Naive thymus-derived CD4-positive, alpha-beta T cell (primary cell): ENCODE data around the gene PPY. TPM values are rescaled to one million over a fixed set of nuclear protein-coding genes. Genes with fewer than 3 reads are reported as not detected.

ENCODE experiments used
- ATAC-seq: fragments of 150-1000 bp; cut with Tn5 transposase; 2 replicates; pipeline ENCODE4 v1.10.0; 2021; ENCODE audit warnings: mild to moderate bottlenecking, moderate library complexity
- CTCF ChIA-PET: fragments of 350-600 bp; sonication (Branson Sonifier 250); formaldehyde crosslinking; loops from one replicate; lab custom pipeline; 2021; ENCODE audit warnings: antibody characterized with exemption; lab: Charles Lee
- POLR2A ChIA-PET: fragments of 350-600 bp; sonication (Branson Sonifier 250); formaldehyde crosslinking; loops from one replicate; lab custom pipeline; 2021; ENCODE audit warnings: antibody characterized with exemption, inconsistent platforms; lab: Charles Lee
- DNase-seq, 9 donors: peaks; one replicate each; pipeline versions ENCODE4 v3.0.0 to v3.0.0-alpha.2; 2020 to 2022; ENCODE audit warnings: mixed read lengths in 1 of 9
- H3K27ac ChIP-seq: one replicate; pipeline ENCODE4 v1.7.0; 2013; ENCODE audit warnings: mild to moderate bottlenecking, low read depth, low read length, moderate library complexity
- H3K27me3 ChIP-seq, 2 donors: one replicate each; pipeline ENCODE4 v1.7.0; 2013; ENCODE audit warnings: low read length in 2 of 2, mild to moderate bottlenecking in 2 of 2, moderate library complexity in 2 of 2; ENCODE audit not compliant: control insufficient read depth in 2 of 2, insufficient read depth in 2 of 2
- H3K36me3 ChIP-seq, 3 experiments: 1 replicate in 2 of 3; 2 replicates in 1 of 3; pipeline ENCODE4 v1.7.0; 2013; ENCODE audit warnings: low read length in 3 of 3, mild to moderate bottlenecking in 3 of 3, moderate library complexity in 1 of 3; ENCODE audit not compliant: insufficient read depth in 3 of 3, control insufficient read depth in 2 of 3
- H3K4me1 ChIP-seq, 2 donors: one replicate each; pipeline ENCODE4 v1.7.0; 2013; ENCODE audit warnings: low read length in 2 of 2, mild to moderate bottlenecking in 2 of 2, moderate library complexity in 1 of 2; ENCODE audit not compliant: control insufficient read depth in 2 of 2, insufficient read depth in 2 of 2
- H3K4me3 ChIP-seq: 2 replicates; pipeline ENCODE4 v1.7.0; 2013; ENCODE audit warnings: mild to moderate bottlenecking, low read length
- H3K9me3 ChIP-seq, 3 experiments: 1 replicate in 2 of 3; 2 replicates in 1 of 3; pipeline ENCODE4 v1.7.0; 2013; ENCODE audit warnings: low read length in 3 of 3; ENCODE audit not compliant: control insufficient read depth in 2 of 3
- H3K27ac Mint-ChIP-seq, 9 donors: one replicate each; pipeline ENCODE4 v1.8.0; 2020 to 2022; ENCODE audit warnings: mixed read lengths in 9 of 9, mild to moderate bottlenecking in 8 of 9, moderate library complexity in 5 of 9, inconsistent platforms in 2 of 9
- H3K27me3 Mint-ChIP-seq, 5 donors: one replicate each; pipeline ENCODE4 v1.8.0; 2021 to 2022; ENCODE audit warnings: mixed read lengths in 5 of 5, mild to moderate bottlenecking in 1 of 5
- H3K36me3 Mint-ChIP-seq, 5 donors: one replicate each; pipeline ENCODE4 v1.8.0; 2020 to 2022; ENCODE audit warnings: mixed read lengths in 5 of 5, mild to moderate bottlenecking in 3 of 5, inconsistent platforms in 1 of 5
- H3K4me1 Mint-ChIP-seq, 7 donors: one replicate each; pipeline ENCODE4 v1.8.0; 2020 to 2022; ENCODE audit warnings: mixed read lengths in 7 of 7, mild to moderate bottlenecking in 3 of 7, inconsistent platforms in 1 of 7
- H3K4me3 Mint-ChIP-seq, 10 donors: one replicate each; pipeline ENCODE4 v1.8.0; 2020 to 2022; ENCODE audit warnings: mild to moderate bottlenecking in 10 of 10, mixed read lengths in 10 of 10, moderate library complexity in 6 of 10, inconsistent platforms in 2 of 10
- H3K9me3 Mint-ChIP-seq, 11 donors: one replicate each; pipeline ENCODE4 v1.8.0; 2020 to 2022; ENCODE audit warnings: mixed read lengths in 11 of 11, mild to moderate bottlenecking in 4 of 11, inconsistent platforms in 1 of 11, moderate library complexity in 1 of 11
- intact Hi-C, 2 donors: fragments of 100-400 bp; cut with micrococcal nuclease; formaldehyde crosslinking; loops; one replicate each; pipeline ENCODE4 v1.15.1; 2023
- polyA plus RNA-seq, 2 donors: library from polyadenylated mRNA; unstranded; fragments of 300-500 nt; fragmentation: Illumina TruSeq; gene quantifications; one replicate each; pipeline ENCODE4 v1.2.3, GENCODE V29; 2021
- total RNA-seq, 6 experiments: library from RNA in 5 of 6; stranded (reverse) in 5 of 6; gene quantifications; 1 replicate in 5 of 6; 2 replicates in 1 of 6; pipeline ENCODE4 v1.2.3 and lab custom pipeline; 2021 to 2026

The PPY gene
- total and polyA plus RNA-seq, 7 experiments from 2014 or later, result not detected

GRCh38 chr17:43983515-43984411 lies 41.5 kb upstream of the PPY start:
- intact Hi-C loops, result no loop called here
- Histone ChIP-seq H3K27ac (no peak overlapping the region), H3K4me3 (no peak overlapping the region), H3K27me3 (peaks cover 0 to 17% of the 10 kb centered on the region in 2 donors), H3K4me1 (peaks cover 0 to 3% of the 10 kb centered on the region in 2 donors), H3K9me3 (no peaks in the 10 kb centered on the region), H3K36me3 (no peaks in the 10 kb centered on the region)
- DNase-seq (peak in 1 of 9 donors; percentile 11), ATAC-seq (peak; percentile 53)
- Mint-ChIP-seq H3K36me3 (peaks cover 0 to 4% (median 0%) of the 10 kb centered on the region in 5 donors), H3K9me3 (no peaks in the 10 kb centered on the region), H3K27me3 (peaks cover 47 to 68% (median 51%) of the 10 kb centered on the region in 5 donors), H3K27ac (no peak overlapping the region), H3K4me3 (peak overlapping the region in 9 of 10 donors; percentile 8 to 59 (median 49)), H3K4me1 (peaks cover 0 to 14% (median 0%) of the 10 kb centered on the region in 7 donors)
- ChIA-PET POLR2A (interaction anchor here (0.6 kb wide), 1 partner anchor 10 kb away, joined by 3 read pairs; no protein-coding TSS in a partner anchor), CTCF (interaction anchor here (0.6 kb wide), 1 partner anchor 32 kb away, joined by 6 read pairs; no protein-coding TSS in a partner anchor)

DNA sequence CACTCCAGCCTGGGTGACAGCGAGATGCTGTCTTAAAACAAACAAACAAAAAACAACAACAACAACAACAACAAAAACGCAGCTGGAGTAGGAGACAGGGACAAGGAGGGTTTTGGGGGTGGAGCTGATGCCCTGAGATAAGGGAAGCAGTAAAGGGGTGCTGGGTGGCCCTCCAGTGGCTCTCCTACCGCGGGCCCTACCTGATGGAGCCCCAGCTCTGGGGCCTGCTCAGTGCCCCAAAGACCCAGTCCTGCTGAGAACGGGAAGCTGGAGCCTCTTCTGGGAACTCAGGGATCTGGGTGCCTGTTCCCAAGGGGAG lies 40.9 kb upstream of the PPY start:
- no peaks in the 10 kb centered on the region for H3K36me3 ChIP-seq
- DNase-seq (no peak), ATAC-seq (no peak)
- ChIA-PET CTCF (no interaction called here), POLR2A (interaction anchor here (0.6 kb wide), 1 partner anchor 10 kb away, joined by 3 read pairs; no protein-coding TSS in a partner anchor)
- H3K4me3 Mint-ChIP-seq, result peak overlapping the region in 7 of 10 donors; percentile 21 to 62 (median 50)
- peaks cover 0 to 14% (median 0%) of the 10 kb centered on the region in 7 donors for H3K4me1 Mint-ChIP-seq
- no peaks in the 10 kb centered on the region for H3K9me3 Mint-ChIP-seq
- no peak overlapping the region for H3K27ac Mint-ChIP-seq
- no peak overlapping the region for H3K4me3 ChIP-seq
- peaks cover 48 to 66% (median 52%) of the 10 kb centered on the region in 5 donors for H3K27me3 Mint-ChIP-seq
- H3K27ac ChIP-seq, result no peak overlapping the region
- peaks cover 0 to 4% (median 0%) of the 10 kb centered on the region in 5 donors for H3K36me3 Mint-ChIP-seq
- H3K4me1 ChIP-seq, result peaks cover 0 to 3% of the 10 kb centered on the region in 2 donors
- no peaks in the 10 kb centered on the region for H3K9me3 ChIP-seq
- peaks cover 0 to 17% of the 10 kb centered on the region in 2 donors for H3K27me3 ChIP-seq
- intact Hi-C loops, result no loop called here

DNA sequence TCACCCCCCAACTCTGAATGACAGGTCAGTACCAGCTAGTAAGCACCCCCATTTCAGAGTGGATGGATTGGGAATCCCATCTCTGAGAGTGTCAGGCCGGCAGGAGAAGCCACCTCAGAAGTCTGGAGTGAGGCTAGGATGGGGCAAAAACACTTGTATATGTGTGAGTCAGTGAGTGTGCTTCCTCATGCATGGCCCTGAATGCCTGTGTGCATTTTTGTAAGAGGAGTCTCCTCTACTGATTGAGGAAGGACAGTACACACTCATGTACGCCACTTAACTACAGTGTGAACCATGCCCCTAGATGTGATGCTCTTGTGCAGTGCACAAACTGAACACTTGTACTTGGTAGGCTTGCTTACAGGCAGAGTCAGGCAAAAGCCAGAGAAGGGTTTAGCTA lies 39.9 kb upstream of the PPY start:
- Histone ChIP-seq H3K27ac (no peak overlapping the region), H3K4me1 (peaks cover 0 to 3% of the 10 kb centered on the region in 2 donors), H3K4me3 (no peak overlapping the region), H3K27me3 (peaks cover 0 to 17% of the 10 kb centered on the region in 2 donors), H3K9me3 (no peaks in the 10 kb centered on the region), H3K36me3 (no peaks in the 10 kb centered on the region)
- Mint-ChIP-seq H3K9me3 (no peaks in the 10 kb centered on the region), H3K27ac (peak overlapping the region in 2 of 9 donors; percentile 3 to 41), H3K36me3 (no peaks in the 10 kb centered on the region), H3K4me3 (peak overlapping the region in 3 of 10 donors; percentile 19 to 62 (median 56)), H3K27me3 (peaks cover 39 to 65% (median 49%) of the 10 kb centered on the region in 5 donors), H3K4me1 (peaks cover 0 to 14% (median 0%) of the 10 kb centered on the region in 7 donors)
- POLR2A ChIA-PET, result no interaction called here
- intact Hi-C loops, result no loop called here
- no peak for ATAC-seq
- no peak for DNase-seq
- CTCF ChIA-PET, result no interaction called here

DNA sequence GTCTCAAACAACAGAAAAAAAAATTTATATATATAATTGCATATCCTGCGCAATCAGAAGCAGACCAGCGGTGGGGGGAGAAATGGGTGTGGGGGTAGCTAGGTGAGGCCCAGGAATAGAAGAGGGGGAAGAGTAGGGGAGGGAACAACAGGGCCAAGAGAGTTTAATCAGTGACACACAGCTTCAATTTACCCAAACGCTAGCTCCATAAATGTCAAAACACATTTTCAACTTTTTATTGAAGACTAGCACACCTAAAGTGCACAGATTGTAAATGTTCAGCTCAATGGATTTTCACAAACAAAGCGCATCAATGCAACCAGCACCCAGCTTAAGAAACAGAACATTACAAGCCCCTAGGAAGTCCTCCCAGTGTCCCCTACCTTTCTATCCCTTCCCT lies 37.4 kb upstream of the PPY start:
- no peaks in the 10 kb centered on the region for H3K9me3 ChIP-seq
- peaks cover 25 to 47% (median 35%) of the 10 kb centered on the region in 5 donors for H3K27me3 Mint-ChIP-seq
- peaks cover 0 to 3% of the 10 kb centered on the region in 2 donors for H3K4me1 ChIP-seq
- H3K4me1 Mint-ChIP-seq, result peaks cover 0 to 4% (median 0%) of the 10 kb centered on the region in 7 donors
- POLR2A ChIA-PET, result interaction anchor here (0.7 kb wide), 2 partner anchors 48 to 280 kb away, joined by 3 to 6 read pairs; no protein-coding TSS in a partner anchor
- intact Hi-C loops, result no loop called here
- no peak overlapping the region for H3K27ac Mint-ChIP-seq
- no peak for DNase-seq
- no peak for ATAC-seq
- H3K4me3 Mint-ChIP-seq, result no peak overlapping the region
- CTCF ChIA-PET, result interaction anchor here (0.8 kb wide), 1 partner anchor 17 kb away, joined by 4 read pairs; no protein-coding TSS in a partner anchor
- H3K9me3 Mint-ChIP-seq, result no peaks in the 10 kb centered on the region
- no peak overlapping the region for H3K27ac ChIP-seq
- no peaks in the 10 kb centered on the region for H3K36me3 ChIP-seq
- H3K36me3 Mint-ChIP-seq, result no peaks in the 10 kb centered on the region
- H3K4me3 ChIP-seq, result no peak overlapping the region
- H3K27me3 ChIP-seq, result peaks cover 0 to 17% of the 10 kb centered on the region in 2 donors

DNA sequence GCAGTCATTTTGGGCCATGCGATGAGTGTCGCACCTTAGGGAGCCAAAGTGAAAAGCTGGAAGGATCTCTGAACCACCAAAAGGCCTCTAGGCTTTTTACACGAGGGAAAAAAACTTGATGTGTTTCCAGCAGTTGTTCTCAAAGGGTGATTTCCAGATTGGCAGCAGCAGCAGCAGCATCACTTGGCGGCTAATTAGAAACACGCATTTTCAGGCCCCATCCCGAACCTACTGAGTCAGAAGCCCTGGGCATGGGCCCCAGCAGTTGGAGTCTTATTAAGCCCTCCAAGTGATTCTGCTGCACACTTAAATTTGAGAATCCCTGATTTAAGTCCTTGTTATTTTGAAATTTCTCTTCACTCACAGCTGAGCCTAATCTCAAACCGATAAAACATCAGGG lies 36.7 kb upstream of the PPY start:
- Mint-ChIP-seq H3K27me3 (peaks cover 19 to 44% (median 39%) of the 10 kb centered on the region in 5 donors), H3K36me3 (no peaks in the 10 kb centered on the region), H3K4me1 (peaks cover 0 to 4% (median 0%) of the 10 kb centered on the region in 7 donors), H3K9me3 (no peaks in the 10 kb centered on the region), H3K4me3 (no peak overlapping the region), H3K27ac (no peak overlapping the region)
- ChIA-PET POLR2A (interaction anchor here (0.7 kb wide), 1 partner anchor 49 kb away, joined by 3 read pairs; no protein-coding TSS in a partner anchor), CTCF (interaction anchor here (0.8 kb wide), 1 partner anchor 16 kb away, joined by 4 read pairs; no protein-coding TSS in a partner anchor)
- DNase-seq (no peak), ATAC-seq (no peak)
- intact Hi-C loops, result no loop called here
- no peak overlapping the region for H3K27ac ChIP-seq
- peaks cover 0 to 12% of the 10 kb centered on the region in 2 donors for H3K27me3 ChIP-seq
- H3K36me3 ChIP-seq, result no peaks in the 10 kb centered on the region
- peaks cover 0 to 3% of the 10 kb centered on the region in 2 donors for H3K4me1 ChIP-seq
- H3K4me3 ChIP-seq, result no peak overlapping the region
- no peaks in the 10 kb centered on the region for H3K9me3 ChIP-seq

DNA sequence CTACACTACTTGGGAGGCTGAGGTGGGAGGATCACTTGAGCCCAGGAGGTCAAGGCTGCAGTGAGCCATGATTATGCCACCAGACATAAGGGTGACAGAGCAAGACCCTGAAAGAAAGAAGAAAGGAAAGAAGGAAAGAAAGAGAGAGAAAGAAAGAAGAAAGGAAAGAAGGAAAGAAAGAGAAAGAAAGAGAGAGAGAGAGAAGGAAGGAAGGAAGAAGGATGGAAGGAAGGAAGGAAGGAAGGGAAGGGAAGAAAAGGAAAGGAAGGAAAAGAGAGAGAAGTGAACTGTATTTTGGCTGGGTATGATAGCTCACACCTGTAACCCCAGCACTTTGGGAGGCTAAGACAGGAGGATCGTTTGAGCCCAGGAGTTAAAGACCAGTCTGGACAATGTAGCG lies 35.8 kb upstream of the PPY start:
- H3K4me3 Mint-ChIP-seq, result no peak overlapping the region
- intact Hi-C loops, result no loop called here
- H3K27me3 Mint-ChIP-seq, result peaks cover 15 to 43% (median 38%) of the 10 kb centered on the region in 5 donors
- H3K27ac ChIP-seq, result no peak overlapping the region
- peaks cover 0 to 4% (median 0%) of the 10 kb centered on the region in 7 donors for H3K4me1 Mint-ChIP-seq
- H3K36me3 ChIP-seq, result no peaks in the 10 kb centered on the region
- POLR2A ChIA-PET, result no interaction called here
- no peaks in the 10 kb centered on the region for H3K4me1 ChIP-seq
- peaks cover 0 to 8% of the 10 kb centered on the region in 2 donors for H3K27me3 ChIP-seq
- H3K4me3 ChIP-seq, result no peak overlapping the region
- no peaks in the 10 kb centered on the region for H3K9me3 Mint-ChIP-seq
- no peak for ATAC-seq
- no peak for DNase-seq
- CTCF ChIA-PET, result no interaction called here
- H3K27ac Mint-ChIP-seq, result no peak overlapping the region
- H3K36me3 Mint-ChIP-seq, result no peaks in the 10 kb centered on the region
- H3K9me3 ChIP-seq, result no peaks in the 10 kb centered on the region
